Measurements from ENCODE around the gene RTN4RL1. TPM values are rescaled to one million over a fixed set of nuclear protein-coding genes. Genes with fewer than 3 reads are reported as not detected.

RTN4RL1 gene, protein sequence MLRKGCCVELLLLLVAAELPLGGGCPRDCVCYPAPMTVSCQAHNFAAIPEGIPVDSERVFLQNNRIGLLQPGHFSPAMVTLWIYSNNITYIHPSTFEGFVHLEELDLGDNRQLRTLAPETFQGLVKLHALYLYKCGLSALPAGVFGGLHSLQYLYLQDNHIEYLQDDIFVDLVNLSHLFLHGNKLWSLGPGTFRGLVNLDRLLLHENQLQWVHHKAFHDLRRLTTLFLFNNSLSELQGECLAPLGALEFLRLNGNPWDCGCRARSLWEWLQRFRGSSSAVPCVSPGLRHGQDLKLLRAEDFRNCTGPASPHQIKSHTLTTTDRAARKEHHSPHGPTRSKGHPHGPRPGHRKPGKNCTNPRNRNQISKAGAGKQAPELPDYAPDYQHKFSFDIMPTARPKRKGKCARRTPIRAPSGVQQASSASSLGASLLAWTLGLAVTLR
- 1 to 10 TPM; 1.3 to 1.5 TPM for total RNA-seq

DNA sequence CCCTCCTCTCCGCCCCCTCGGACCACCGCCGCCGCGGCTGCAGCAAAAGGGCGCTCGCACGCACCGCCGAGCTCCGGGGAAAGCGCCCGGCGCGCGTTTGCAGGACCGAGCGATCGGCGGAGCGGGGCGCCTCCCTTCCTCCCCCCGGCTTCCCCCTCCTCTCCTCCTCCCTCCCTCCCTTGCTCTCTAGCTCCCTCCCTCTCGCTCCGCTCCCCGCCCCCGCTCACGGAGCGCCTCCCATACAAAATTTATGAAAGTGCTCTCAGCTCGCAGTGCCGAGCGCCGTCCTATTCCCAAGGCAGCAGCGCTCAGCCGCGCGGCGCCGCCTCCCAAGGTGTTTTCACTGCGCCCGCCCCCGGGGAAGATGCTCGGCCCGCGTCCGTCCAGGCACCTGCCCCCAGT, at the start of gene RTN4RL1:
Gene RTN4RL1, minus strand, starts transcription at position 115 of the 402 bp plus-strand sequence. CDS start 469 bp downstream, outside the sequence.
- POLR2A ChIA-PET, result interaction anchor here (0.6 to 1.1 kb wide), 3 partner anchors 8 to 143 kb away, joined by 3 to 5 read pairs (median 3); no protein-coding TSS in a partner anchor
- CTCF ChIA-PET, result interaction anchor here (1.4 kb wide), 1 partner anchor 220 kb away, joined by 3 read pairs; no protein-coding TSS in a partner anchor

DNA sequence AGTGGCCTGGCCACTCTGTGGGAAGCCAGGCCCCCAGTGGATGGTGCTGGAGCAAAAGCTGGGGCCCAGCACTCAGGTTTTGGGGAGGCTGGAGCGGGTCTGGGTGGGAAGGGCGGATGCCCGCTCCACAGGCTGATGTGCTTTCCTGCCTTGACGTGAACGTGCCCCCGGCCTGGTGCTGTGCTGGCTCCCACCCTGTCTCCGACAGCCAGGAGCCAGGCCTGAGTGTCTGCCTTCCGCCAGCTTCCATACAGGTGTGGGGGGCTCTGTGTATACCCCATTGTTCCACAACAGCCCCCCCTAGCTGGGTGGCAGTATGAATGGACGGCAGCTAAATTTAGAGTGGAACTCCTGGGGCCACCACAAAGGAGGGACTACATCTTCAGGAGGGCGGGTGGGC, 49.8 kb upstream of the RTN4RL1 start:
- CTCF ChIA-PET, result interaction anchor here (1.3 to 2.6 kb wide), 3 partner anchors 15 to 170 kb away, joined by 4 to 8 read pairs (median 7); no protein-coding TSS in a partner anchor
- POLR2A ChIA-PET, result no interaction called here

DNA sequence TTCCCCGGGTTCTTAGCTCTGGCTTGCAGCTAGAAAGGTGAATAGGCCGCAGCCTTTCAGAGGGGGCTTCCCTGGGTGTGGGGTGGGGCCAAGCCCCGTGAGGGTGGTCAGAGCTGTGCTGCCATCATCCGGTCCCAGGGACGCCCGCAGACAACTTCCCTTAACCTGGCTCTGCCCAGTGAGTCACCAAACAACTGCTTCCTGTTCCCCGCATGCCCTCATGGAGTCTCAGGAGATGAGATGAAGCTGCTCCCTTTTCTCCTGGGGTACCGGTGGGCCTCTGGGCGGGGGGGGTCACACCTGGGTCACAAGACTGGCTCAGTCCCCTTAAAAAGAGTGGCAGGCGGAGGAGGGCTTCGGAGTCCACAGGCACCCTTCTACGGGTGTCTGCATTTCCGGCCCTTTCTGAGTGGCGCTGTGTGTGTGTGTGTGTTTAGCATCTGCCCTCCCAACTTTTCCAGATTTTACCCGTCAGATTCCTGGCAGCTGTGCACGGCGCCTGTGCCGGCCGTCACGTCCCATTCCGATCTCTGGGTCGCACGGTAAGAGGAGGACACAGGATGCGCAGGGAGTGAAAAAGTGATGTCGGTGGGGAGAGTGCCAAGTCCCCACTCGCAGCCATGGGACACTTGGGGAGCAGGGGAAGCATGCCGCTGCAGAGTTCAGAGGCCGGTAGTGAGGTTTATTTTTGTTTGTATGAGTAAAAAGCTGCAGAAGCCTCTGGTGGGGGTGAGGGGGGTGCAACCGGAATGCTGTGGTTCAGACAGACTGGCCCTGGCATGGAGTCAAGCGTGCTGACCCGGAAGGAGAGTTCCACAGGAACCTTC, 46.5 kb upstream of the RTN4RL1 start:
- POLR2A ChIA-PET, result interaction anchor here (0.6 to 1.8 kb wide), 4 partner anchors 10 to 55 kb away, joined by 4 to 7 read pairs (median 6); partner anchors contain the start of gene HIC1
- CTCF ChIA-PET, result interaction anchor here (1.5 to 11.0 kb wide), 4 partner anchors 10 to 16 kb away, joined by 6 to 115 read pairs (median 10); partner anchors contain the start of gene HIC1

DNA sequence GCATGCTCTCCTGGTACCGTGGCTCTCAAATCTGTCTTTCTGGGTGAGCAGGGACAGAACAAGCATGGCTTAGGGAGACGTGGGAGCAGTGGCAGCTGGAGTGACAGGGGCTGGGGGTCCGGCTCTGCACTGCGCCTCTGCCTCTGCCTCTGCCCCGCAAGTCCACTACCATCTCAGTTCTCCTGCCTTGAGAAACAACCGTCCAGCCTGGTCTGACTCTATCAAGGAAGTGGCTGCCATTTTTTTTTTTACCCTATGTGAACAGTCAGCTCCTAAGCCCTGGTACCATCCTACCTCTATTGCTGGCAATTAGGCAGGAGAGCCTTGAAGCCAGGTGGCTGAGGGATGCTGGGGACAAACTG, 45.9 kb upstream of the RTN4RL1 start:
- ChIA-PET CTCF (interaction anchor here (1.5 to 11.0 kb wide), 4 partner anchors 11 to 16 kb away, joined by 6 to 115 read pairs (median 10); partner anchors contain the start of gene HIC1), POLR2A (interaction anchor here (0.6 to 1.8 kb wide), 4 partner anchors 11 to 56 kb away, joined by 4 to 7 read pairs (median 6); partner anchors contain the start of gene HIC1)

DNA sequence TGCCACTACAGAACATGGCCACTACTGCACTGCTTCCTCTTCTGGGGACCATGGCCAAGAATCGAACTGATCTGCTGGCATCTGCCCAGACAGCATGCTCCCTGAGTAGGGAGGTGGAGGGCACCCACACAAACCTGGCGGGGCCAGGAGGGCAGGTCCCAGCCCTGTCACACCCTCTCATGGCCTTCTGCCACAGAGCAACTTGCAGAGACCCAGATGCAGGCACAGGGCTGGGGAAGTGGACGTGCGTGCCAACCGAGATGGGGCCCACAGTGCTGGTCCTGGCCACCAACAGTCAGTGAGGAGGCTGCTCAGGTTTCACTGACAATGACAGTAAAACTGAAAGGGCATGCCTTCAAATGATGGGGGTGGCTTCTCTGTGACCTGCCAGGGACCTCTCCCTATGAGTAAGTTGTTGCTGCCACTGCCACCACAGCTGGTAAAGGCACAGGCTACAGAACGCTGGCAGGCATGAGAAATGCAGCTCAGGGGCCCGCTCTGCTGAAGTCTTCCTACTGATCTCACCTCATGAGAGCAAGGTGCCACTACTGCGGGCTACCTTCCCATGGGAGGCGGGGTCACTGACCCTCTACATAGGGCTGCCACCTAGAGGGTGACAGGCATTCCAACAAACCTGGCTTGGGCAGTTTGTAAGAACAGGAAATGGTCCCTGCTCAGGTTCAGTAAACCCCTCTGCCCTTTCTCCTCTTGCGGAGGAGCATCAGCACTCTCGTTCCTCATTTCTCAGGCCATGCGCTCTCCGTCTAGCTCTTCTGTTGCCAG, 45.3 kb upstream of the RTN4RL1 start:
- POLR2A ChIA-PET, result interaction anchor here (0.6 to 1.8 kb wide), 4 partner anchors 11 to 250 kb away, joined by 5 to 7 read pairs (median 6); partner anchors contain the start of gene HIC1

DNA sequence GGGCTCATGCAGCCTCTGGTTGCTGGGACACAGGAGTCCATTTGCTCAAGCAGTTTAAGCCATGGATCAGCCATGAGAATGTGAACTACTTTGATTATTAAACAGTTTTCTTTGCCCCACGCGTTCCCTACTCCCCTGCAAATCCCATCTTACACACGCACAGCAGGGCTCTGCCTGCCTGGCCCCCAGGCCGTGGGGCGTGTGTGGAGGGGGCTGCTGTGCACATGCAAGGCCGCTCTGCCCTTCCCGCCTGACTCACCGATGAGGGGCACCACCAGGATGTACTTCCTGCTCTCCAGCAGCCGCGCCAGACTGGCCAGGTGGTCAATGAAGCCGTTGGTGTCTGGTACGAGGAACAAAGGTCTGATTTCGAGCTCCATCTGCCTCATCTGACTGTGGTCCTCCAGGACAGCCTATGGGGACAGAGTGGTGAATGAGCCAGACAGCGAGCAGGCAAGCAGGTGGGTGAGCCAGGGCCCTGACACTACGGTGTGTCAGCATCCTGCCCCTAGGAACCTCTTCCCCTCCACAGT, 43.5 kb upstream of the RTN4RL1 start:
- CTCF ChIA-PET, result interaction anchor here (0.9 to 11.0 kb wide), 7 partner anchors 12 to 196 kb away, joined by 3 to 115 read pairs (median 4); partner anchors contain the start of gene HIC1
- POLR2A ChIA-PET, result interaction anchor here (0.6 to 2.1 kb wide), 6 partner anchors 10 to 195 kb away, joined by 3 to 20 read pairs (median 6); partner anchors contain the start of gene HIC1

More for the DNA sequence above, 45.3 kb upstream of the RTN4RL1 start:
- CTCF ChIA-PET, result interaction anchor here (0.7 to 11.0 kb wide), 6 partner anchors 9 to 148 kb away, joined by 3 to 115 read pairs (median 6); partner anchors contain the start of gene HIC1

DNA sequence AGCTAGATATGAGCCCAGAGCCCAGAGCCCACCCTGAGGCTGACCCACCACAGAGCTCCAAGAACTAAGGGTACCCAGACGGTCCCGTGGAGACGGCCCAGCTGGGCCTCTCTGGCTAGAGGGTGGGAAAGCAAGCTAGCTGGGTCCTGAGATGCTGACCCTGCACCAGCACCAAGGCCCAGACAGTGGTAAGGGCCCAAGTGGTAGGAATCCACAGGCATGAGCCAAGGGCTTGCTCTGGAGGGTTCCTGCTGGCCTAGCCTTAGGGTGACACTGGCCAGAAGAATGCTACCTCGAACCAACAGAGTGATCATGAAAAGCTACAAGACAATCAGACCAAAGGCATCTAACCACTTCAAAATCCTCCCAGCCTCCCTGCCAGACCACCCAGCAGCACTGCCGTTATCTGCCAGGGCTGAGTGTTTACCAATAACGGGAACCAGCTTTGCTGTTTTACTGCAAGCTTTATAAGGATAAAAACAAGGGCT, 42.9 kb upstream of the RTN4RL1 start:
- CTCF ChIA-PET, result interaction anchor here (0.9 to 11.0 kb wide), 6 partner anchors 12 to 177 kb away, joined by 3 to 115 read pairs (median 4); partner anchors contain the start of gene HIC1
- POLR2A ChIA-PET, result interaction anchor here (1.4 to 2.1 kb wide), 3 partner anchors 12 to 21 kb away, joined by 3 to 20 read pairs (median 7); partner anchors contain the start of gene HIC1

DNA sequence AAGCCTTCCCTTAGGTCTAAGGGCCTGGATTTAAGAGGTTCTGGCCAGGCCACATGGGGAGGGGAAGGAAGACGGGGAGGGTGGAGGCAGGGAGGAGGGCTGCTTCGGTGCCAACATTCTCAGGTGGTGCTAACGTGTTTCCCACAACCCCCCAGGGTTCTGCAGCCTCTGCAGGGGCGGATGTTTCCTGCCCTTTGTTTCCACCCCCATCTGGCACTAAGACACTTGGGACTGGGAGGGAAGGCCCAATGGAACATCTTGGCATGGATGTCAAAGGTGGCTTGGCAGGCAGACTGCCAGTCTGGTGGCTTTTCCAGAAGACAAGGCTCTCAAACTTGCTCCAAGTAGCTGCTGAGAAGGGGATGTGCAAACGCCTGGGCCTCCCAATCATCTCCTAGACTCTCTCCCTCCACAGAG, 42.5 kb upstream of the RTN4RL1 start:
- POLR2A ChIA-PET, result interaction anchor here (1.4 kb wide), 2 partner anchors 16 to 22 kb away, joined by 3 to 7 read pairs; no protein-coding TSS in a partner anchor
- CTCF ChIA-PET, result interaction anchor here (0.7 to 11.0 kb wide), 4 partner anchors 11 to 178 kb away, joined by 3 to 115 read pairs (median 6); partner anchors contain the start of gene HIC1

DNA sequence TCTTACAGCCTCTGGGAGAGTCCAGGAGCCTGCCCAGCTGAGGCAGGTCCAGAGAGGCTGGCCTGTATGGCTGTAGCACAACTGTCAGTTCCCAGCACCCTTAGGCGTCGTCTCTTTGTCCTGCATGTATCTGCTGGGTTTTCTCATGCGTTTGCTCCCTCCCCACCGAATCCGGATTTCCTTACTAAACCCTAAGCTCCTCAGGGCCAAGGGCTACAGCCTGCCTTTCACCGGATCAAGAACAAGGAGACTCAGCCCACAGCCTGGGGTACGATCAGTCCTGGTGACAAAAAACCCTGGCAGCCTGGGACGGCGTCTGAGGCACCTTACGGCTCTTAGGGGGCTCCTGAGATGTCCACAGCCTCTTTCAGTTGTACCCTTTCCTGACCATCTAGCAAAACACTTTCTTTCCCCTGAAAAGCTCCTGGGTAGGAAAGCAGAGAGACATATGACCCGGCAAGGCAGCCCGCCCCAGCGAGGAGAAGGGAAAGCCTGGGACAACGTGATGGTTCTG, 42.0 kb upstream of the RTN4RL1 start:
- ChIA-PET POLR2A (no interaction called here), CTCF (interaction anchor here (0.7 to 11.0 kb wide), 3 partner anchors 11 to 178 kb away, joined by 3 to 115 read pairs (median 12); partner anchors contain the start of gene HIC1)

DNA sequence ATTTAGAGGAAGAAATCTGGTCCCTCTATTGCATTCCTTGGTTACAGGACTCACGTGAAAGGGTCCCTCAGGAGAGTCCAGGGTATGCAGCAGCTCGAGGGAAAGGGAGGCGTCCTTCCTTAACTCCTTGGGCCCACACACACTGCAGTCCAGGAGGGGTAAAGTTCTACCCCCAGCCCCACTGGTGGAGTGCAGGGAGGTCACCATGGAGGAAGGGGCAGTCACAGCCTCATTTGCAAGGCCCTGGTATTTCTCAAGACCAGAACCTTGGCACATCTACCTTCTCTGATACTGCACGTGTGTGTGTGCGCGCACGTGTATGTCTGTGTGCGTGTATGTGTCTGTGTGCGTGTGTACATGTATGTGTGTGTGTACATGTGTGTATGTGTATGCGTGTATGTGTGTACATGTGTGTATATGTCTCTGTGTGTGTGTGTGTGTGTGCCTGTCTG, 40.8 kb upstream of the RTN4RL1 start:
- CTCF ChIA-PET, result interaction anchor here (0.6 to 11.0 kb wide), 4 partner anchors 10 to 181 kb away, joined by 4 to 115 read pairs (median 9); partner anchors contain the start of gene HIC1
- POLR2A ChIA-PET, result no interaction called here

DNA sequence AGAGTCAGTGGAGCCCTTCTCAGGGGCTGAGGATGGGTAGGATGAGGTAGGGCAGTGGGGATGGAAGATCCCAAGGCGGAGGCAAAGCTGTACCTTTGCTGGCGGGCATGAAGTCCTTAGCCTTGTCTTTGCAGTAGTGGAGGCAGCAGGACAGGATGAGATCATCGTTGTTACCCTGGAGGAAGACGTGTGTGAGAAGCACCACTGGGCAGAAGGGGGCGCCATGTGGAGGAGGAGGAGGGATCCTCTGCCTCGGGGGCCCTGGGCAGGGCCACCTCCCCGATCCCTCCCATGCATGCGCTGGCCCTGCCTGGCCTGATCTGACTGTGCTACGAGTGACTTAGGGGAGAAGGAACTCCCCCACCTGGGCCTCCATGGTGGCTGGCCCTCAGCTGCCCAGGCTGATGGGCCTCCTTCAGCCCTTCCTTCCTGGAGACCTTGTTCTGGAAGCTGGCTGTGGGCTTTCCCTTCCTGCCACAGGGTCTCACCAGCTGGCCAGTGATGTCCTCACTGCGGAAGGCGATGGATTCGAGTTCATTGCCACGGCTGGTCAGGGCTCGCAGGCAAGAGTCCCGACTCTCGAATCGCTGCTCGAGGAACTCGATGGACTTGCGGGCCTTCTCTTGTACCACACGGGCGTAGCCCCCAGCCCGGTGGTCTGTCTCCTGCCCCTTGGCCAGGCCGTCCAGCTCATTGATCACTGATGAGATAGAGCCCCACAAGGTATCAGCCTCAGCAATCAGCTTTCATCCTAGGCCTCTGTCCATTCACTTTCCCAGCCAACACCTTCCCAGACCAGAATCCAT, 40.0 kb upstream of the RTN4RL1 start:
- POLR2A ChIA-PET, result interaction anchor here (0.6 to 1.3 kb wide), 4 partner anchors 9 to 165 kb away, joined by 4 to 8 read pairs (median 4); no protein-coding TSS in a partner anchor

DNA sequence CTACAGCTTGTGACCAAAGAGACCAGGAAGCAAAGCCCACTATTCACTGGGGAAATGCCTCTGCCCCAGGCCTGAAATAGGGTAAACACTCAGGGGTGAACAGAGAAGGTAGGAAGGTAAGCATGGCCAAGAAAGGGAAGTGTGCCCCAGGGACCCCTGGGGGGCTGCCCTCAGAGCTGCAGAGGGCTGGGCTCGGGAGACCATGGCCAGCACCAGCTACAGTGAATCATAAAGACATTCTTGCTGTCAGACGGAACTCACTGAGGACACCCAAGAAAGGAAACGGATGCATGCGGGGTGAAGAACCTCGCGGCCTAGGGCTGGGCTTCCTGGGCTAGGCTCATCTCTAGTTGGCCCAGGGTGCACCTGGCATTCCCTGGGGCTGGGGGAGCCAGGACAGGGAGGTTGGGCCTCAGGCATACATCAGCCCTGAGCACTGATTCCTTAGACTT, 39.4 kb upstream of the RTN4RL1 start:
- POLR2A ChIA-PET, result interaction anchor here (0.6 to 1.3 kb wide), 3 partner anchors 9 to 38 kb away, joined by 4 to 5 read pairs (median 4); no protein-coding TSS in a partner anchor
- CTCF ChIA-PET, result interaction anchor here (0.7 to 11.0 kb wide), 6 partner anchors 8 to 274 kb away, joined by 3 to 115 read pairs (median 4); partner anchors contain the start of gene HIC1

More for the DNA sequence above, 40.0 kb upstream of the RTN4RL1 start:
- CTCF ChIA-PET, result interaction anchor here (0.6 to 11.0 kb wide), 6 partner anchors 9 to 193 kb away, joined by 3 to 115 read pairs (median 6); partner anchors contain the start of gene HIC1

DNA sequence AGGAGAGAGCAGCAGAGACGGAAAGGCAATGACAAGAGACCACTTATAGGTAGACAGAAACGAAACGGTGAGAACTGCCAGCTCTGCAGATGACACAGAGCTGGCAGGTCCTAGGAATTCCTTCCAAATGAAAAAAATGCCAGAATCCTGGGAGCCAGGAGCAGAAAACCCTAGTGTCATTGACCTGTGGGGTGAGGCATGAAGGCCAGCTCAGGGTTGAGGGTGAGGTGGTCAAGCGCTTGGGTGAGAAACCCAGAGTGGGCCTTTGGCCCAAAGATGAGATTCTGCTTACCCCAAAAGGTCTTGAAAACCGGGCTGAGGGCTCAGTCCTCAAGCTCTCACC, 39.0 kb upstream of the RTN4RL1 start:
- ChIA-PET CTCF (interaction anchor here (0.7 to 11.0 kb wide), 3 partner anchors 8 to 274 kb away, joined by 3 to 115 read pairs (median 4); partner anchors contain the start of gene HIC1), POLR2A (interaction anchor here (1.1 to 1.3 kb wide), 2 partner anchors 8 to 19 kb away, joined by 4 to 5 read pairs; no protein-coding TSS in a partner anchor)

DNA sequence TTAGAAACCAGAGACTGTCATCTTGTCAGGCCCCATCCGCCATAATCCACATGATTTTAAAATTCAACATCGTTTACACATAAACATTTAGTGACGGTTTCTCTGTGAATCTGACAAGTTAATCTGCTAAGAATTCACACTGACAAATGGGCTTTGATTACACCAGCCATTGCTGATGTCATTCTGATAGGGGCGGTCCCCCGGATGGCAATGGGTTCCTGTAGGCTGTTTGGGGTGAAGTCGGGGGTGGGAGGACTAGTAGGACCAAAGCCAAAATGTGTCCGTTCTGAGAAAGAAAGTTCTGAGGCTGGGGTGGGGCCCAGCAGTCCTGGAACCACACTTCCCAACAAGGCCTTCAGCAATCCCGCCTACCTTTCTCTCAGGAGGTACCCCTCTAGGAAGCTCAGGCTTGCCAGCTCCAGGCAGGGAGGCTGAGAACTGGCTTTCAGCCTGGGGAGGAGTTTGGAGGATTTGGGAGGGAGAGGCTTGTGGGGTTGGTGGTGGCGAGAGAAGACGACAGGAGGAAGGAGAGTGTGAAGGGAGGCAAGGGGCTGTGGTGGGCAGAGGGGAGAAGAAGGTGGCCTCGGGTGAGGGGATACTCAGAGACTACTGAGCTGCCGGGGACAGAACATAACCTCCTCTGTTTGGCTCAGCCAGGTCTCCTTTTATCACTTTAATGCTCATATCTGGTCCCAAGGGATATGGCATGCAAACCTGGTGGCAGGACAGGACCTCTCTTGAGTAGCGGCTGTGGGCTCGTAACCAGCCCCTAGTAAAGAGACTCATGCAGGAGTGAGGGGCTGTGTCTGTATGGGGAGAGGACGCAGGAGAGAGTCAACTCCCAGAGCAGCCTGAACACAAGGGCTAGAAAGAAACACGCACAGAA, 38.4 kb upstream of the RTN4RL1 start:
- CTCF ChIA-PET, result interaction anchor here (1.0 to 11.0 kb wide), 2 partner anchors 7 to 12 kb away, joined by 4 to 115 read pairs; partner anchors contain the start of gene HIC1
- POLR2A ChIA-PET, result interaction anchor here (1.1 to 1.3 kb wide), 2 partner anchors 7 to 20 kb away, joined by 4 to 5 read pairs; no protein-coding TSS in a partner anchor
